Measurements from ENCODE around the gene SULT1A1. TPM values are rescaled to one million over a fixed set of nuclear protein-coding genes. Genes with fewer than 3 reads are reported as not detected.
A peak's percentile ranks its signal among the peaks of the same experiment; 100 is the strongest.

Gene SULT1A1
- polyA plus RNA-seq, 3 donors: 96.3 to 362 (median 320) TPM

- Mint-ChIP-seq H3K9me3 (no peaks in the 10 kb centered on the region), H3K27me3 (ENCODE audit: low read depth in 3 of 3) (peaks cover 0 to 6% (median 3%) of the 10 kb centered on the region in 3 donors), H3K4me1 (peaks cover 21% of the 10 kb centered on the region), H3K27ac (peak overlapping the region in 3 of 7 donors; percentile 20 to 32 (median 23)), H3K4me3 (no peak overlapping the region), H3K36me3 (peaks cover 5 to 6% of the 10 kb centered on the region in 2 donors)
- Histone ChIP-seq H3K4me2 (replicated peaks; ENCODE audit: extremely low read depth, low read length, poor library complexity, severe bottlenecking) (no peak overlapping the region), H3K27me3 (ENCODE audit: control insufficient read depth in 2 of 2, insufficient read depth in 2 of 2, low read length in 2 of 2) (no peaks in the 10 kb centered on the region), H3K79me2 (ENCODE audit: insufficient read depth, low read length) (no peaks in the 10 kb centered on the region), H3K4me3 (replicated peaks in 1 of 3; ENCODE audit: low read depth in 2 of 3, low read length in 3 of 3) (no peak overlapping the region), H2AFZ (ENCODE audit: insufficient read depth, low read depth, low read length, poor library complexity, severe bottlenecking) (peak overlapping the region; percentile 52), H4K20me1 (ENCODE audit: insufficient read depth, low read length) (no peaks in the 10 kb centered on the region), H3K27ac (ENCODE audit: low read depth in 1 of 2, low read length in 2 of 2) (no peak overlapping the region), H3K36me3 (replicated peaks in 1 of 2; ENCODE audit: control insufficient read depth in 1 of 2, insufficient read depth in 2 of 2, low read length in 2 of 2) (no peaks in the 10 kb centered on the region), H3K4me1 (ENCODE audit: control insufficient read depth in 1 of 2, insufficient read depth in 2 of 2, low read length in 2 of 2) (peaks cover 21 to 22% of the 10 kb centered on the region in 2 donors), H3K9ac (ENCODE audit: insufficient read depth, low read length, poor library complexity, severe bottlenecking) (no peak overlapping the region), H3K9me3 (replicated peaks in 1 of 2; ENCODE audit: control insufficient read depth in 1 of 2, insufficient read depth in 1 of 2, low read length in 2 of 2) (no peaks in the 10 kb centered on the region)
- DNase-seq: no peak
- TF ChIP-seq, protein P1, sequence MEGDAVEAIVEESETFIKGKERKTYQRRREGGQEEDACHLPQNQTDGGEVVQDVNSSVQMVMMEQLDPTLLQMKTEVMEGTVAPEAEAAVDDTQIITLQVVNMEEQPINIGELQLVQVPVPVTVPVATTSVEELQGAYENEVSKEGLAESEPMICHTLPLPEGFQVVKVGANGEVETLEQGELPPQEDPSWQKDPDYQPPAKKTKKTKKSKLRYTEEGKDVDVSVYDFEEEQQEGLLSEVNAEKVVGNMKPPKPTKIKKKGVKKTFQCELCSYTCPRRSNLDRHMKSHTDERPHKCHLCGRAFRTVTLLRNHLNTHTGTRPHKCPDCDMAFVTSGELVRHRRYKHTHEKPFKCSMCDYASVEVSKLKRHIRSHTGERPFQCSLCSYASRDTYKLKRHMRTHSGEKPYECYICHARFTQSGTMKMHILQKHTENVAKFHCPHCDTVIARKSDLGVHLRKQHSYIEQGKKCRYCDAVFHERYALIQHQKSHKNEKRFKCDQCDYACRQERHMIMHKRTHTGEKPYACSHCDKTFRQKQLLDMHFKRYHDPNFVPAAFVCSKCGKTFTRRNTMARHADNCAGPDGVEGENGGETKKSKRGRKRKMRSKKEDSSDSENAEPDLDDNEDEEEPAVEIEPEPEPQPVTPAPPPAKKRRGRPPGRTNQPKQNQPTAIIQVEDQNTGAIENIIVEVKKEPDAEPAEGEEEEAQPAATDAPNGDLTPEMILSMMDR (IDR thresholded peaks at IDR 0.05): no peak
- WGBS (ENCODE audit: insufficient coverage): 77% methylated on average over 6 of the region's 9 CpGs
- intact Hi-C loops (cut with micrococcal nuclease): no loop called here
Observed at GRCh38 chr16:28597692-28598261, 12.1 kb downstream of the SULT1A1 start.

- no peak within 1 kb of the TSS for H3K4me3 ChIP-seq (replicated peaks in 1 of 3; ENCODE audit: low read depth in 2 of 3, low read length in 3 of 3)
- intact Hi-C loops (cut with micrococcal nuclease): no loop called here
- H3K9ac ChIP-seq (ENCODE audit: insufficient read depth, low read length, poor library complexity, severe bottlenecking): no peak within 1 kb of the TSS
- no peaks in the 10 kb centered on the region for H3K9me3 ChIP-seq (replicated peaks in 1 of 2; ENCODE audit: control insufficient read depth in 1 of 2, insufficient read depth in 1 of 2, low read length in 2 of 2)
- no peak for DNase-seq
- H3K4me1 Mint-ChIP-seq: peaks cover 21% of the 10 kb centered on the region
- no peak within 1 kb of the TSS for H3K4me2 ChIP-seq (replicated peaks; ENCODE audit: extremely low read depth, low read length, poor library complexity, severe bottlenecking)
- peak within 1 kb of the TSS; percentile 52 for H2AFZ ChIP-seq (ENCODE audit: insufficient read depth, low read depth, low read length, poor library complexity, severe bottlenecking)
- peak within 1 kb of the TSS in 1 of 2 donors; percentile 19 for H3K4me3 Mint-ChIP-seq
- WGBS (ENCODE audit: insufficient coverage): 73% methylated on average over 9 of the region's 11 CpGs
- peaks cover 12% of the 10 kb centered on the region in 2 donors for H3K36me3 Mint-ChIP-seq
- H3K9me3 Mint-ChIP-seq: no peaks in the 10 kb centered on the region
- H4K20me1 ChIP-seq (ENCODE audit: insufficient read depth, low read length): no peaks in the 10 kb centered on the region
- H3K27ac Mint-ChIP-seq: peak within 1 kb of the TSS in 4 of 7 donors; percentile 19 to 72 (median 44)
- TF ChIP-seq, protein P1 (IDR thresholded peaks at IDR 0.05): no peak
- H3K27me3 ChIP-seq (ENCODE audit: control insufficient read depth in 2 of 2, insufficient read depth in 2 of 2, low read length in 2 of 2): no peaks in the 10 kb centered on the region
- no peak within 1 kb of the TSS for H3K27ac ChIP-seq (ENCODE audit: low read depth in 1 of 2, low read length in 2 of 2)
- H3K4me1 ChIP-seq (ENCODE audit: control insufficient read depth in 1 of 2, insufficient read depth in 2 of 2, low read length in 2 of 2): peaks cover 21 to 22% of the 10 kb centered on the region in 2 donors
- no peaks in the 10 kb centered on the region for H3K79me2 ChIP-seq (ENCODE audit: insufficient read depth, low read length)
- peaks cover 5% of the 10 kb centered on the region in 2 donors for H3K36me3 ChIP-seq (replicated peaks in 1 of 2; ENCODE audit: control insufficient read depth in 1 of 2, insufficient read depth in 2 of 2, low read length in 2 of 2)
- H3K27me3 Mint-ChIP-seq (ENCODE audit: low read depth in 3 of 3): peaks cover 0 to 6% (median 3%) of the 10 kb centered on the region in 3 donors
Observed at GRCh38 chr16:28596840-28597691, 12.8 kb downstream of the SULT1A1 start, which contains the start of gene SULT1A2. Gene SULT1A2, minus strand, starts transcription at chr16:28597050. Its CDS starts 1,120 bp downstream, at chr16:28595930.

Measured in CD14-positive monocyte (primary cell).